ENCODE measurements around the gene ZNF785.
"Not testable (repeated sequence)": the region's sequence is repeated elsewhere in the genome, so short reads cannot be mapped to it uniquely, and the experiment has no call there.

The ZNF785 gene

DNA sequence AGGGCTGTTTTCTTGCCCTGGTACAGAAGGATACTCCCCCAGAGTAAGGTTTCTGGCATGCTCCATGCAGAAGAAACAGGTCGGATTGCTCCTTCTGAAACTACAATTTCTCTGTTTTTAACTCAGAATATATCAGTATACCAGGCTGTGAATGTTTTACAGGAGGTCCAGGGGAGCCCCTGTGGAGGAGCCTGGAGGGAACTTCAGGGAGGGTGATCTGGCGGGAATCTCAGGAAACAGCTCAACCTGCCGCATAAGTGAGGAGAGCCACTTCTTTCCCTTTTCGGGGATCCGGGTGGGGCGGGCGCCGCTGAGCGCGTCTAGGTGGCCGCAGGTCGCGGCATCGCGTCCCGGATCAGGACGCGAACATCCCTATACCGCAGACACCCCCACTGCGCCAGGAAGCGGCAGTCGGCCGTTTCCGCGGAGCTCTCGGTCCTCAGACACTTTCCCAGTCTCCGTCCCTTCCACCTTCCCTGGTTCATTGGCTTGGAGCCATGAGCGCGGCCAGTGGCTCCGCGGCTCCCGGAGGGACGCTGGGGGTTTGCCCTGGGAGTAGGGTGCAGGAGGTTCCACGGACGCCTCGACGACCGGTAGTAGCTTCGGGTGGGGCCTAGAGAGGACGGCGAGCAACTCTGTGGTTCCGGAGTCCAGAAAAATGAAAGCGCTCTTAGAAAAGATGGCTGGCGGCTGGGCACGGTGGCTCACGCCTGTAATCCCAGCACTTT lies 24.2 kb downstream of the ZNF785 start:
- no peak for DNase-seq

DNA sequence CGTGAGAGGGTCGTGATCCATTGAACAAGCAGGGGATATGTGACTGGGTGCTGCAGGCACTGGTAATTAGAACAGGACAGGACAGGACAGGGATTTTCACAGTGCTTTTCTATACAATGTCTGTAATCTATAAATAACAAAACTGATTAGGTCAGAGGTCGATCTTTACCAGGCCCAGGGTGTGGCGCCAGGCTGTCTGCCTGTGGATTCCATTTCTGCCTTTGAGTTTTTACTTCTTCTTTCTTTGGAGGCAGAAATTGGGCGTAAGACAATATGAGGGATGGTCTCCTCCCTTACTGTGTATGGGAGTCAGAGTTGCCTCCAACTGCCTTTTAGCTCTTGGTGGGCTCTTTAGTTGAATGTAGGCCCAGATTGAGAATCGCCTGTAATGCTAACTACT lies 25.8 kb downstream of the ZNF785 start:
- no peak for DNase-seq

DNA sequence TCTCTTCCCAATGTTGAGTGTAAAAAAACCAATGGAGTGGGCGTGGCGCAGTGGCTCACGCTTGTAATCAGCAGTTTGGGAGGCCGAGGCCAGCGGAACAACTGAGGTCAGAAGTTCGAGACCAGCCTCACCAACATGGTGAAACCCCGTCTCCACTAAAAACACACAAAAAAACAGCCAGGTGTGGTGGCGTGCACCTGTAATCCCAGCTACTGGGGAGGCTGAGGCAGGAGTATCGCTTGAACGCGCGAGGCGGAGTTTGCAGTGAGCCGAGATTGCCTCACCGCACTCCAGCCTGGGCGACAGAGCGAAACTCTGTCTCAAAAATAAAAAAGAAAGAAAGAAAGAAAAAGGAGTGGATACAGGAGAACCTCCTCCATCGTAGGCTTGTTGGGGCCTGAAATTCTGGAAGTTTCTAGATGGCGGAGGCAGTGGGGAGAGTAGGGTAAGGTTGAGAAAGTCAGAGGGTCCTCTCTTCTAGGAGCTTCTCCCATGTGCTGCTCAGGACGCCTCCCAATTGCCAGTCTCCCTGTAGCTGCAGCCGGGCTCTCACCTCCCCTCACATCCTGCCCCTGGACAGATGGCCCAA lies 26.6 kb downstream of the ZNF785 start:
- no peak for DNase-seq

DNA sequence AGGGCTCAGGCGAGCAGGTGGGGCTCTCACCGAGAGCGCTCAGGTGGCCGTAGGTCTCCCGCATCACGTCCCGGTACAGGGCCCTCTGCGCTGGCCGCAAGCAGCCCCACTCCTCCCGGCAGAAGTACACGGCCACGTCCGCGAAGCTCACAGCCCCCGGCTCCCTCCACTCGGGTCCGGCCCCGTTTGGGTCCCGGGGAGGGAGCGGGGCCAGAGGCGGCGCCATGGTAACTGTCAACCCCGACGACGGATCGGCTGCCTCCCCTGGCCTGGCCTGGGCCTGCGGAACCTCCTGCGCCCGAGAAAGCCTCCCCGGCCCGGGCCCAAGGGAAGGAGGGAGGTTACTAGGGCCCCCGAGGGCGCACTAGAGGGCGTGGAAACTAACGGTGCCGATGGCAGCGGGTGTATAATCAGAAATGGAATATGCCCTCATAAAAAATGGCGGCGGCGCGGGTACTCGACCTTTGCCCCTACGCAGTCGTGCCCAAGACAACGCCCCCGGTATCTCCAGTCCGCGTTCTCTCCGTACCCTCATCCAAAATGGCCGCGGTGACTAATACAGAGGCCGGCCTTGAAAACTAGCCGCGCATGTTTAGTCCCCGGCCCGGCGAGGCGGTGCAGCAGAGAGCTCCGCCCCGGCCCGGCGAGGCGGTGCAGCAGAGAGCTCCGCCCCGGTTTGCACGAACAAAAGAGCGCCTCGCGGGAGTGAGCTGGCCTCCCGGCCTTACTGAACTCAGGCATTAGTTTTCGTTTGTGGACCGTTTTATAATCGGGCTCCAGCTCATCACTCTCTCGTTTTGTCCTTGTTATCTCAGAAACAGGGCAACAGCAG lies 27.3 kb downstream of the ZNF785 start, which contains the start of gene ZNF764:
ZNF764 (minus strand) TSS at position 418 of the 832 bp plus-strand sequence; CDS start at position 226, 192 bp downstream.
- DNase-seq, result peak; percentile 85

DNA sequence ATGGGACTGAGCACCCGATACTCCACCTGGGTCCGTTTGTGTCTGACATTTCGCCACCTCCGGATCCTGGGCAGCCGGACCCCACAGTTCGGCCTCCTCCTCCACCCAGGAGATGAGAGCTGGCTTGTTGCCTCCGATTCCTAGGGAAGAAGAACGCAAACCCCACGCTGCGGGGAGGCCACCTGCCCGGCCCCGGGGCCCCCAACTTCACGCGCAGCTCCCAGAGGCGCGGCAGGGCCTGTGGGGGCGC lies 27.9 kb downstream of the ZNF785 start:
- no peak for DNase-seq

DNA sequence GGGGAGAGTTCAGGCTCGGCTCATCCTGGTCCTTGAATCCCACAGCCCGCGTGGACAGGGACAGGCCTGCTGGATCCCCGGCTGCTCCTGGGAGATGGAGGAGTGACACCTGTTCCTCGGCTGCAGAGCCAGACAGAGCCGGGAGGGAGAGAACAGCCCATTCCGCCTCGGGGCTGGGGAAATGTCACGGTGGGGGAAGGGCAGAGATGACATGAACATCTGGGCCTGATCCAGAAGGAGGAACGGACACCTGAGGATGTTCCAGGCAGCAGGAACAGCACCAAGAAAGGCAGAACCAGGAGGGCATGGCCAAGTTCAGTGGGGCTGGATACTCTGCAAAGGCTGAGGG lies 29.4 kb downstream of the ZNF785 start:
- no peak for DNase-seq

DNA sequence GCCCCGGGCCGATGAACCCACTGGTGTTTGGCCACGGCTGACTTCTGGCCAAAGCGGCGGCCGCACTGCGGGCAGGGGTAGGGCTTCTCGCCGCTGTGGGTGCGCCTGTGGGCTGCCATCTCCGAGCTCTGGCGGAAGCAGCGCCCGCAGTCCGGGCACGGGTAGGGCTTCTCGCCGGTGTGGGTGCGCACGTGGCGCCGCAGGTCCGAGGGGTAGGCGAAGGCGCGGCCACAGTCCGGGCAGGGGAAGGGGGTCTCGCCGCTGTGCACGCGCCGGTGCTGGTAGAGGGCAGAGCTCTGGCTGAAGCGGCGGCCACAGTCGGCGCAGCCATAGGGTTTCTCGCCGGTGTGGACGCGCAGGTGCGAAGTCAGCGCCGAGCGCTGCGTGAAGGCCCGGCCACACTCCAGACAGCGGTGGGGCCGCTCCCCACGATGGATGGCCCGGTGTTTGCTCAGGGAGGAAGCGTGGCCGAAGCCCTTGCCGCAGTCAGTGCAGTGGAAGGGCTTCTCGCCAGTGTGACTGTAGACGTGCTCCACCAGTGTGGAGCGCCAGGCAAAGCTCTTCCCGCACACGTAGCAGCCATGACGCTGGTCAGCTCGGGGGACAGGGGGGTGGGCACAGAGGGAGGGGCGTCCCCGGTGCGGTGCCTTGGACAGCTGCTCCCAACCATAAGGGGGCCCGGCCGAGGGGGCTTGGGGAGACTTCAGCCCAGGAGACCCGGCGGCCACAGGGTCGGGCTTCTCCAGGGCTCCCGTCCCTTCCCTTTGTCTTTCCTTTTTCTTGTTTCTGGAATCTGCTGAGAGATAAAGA lies 30.0 kb downstream of the ZNF785 start:
- DNase-seq, result no peak

DNA sequence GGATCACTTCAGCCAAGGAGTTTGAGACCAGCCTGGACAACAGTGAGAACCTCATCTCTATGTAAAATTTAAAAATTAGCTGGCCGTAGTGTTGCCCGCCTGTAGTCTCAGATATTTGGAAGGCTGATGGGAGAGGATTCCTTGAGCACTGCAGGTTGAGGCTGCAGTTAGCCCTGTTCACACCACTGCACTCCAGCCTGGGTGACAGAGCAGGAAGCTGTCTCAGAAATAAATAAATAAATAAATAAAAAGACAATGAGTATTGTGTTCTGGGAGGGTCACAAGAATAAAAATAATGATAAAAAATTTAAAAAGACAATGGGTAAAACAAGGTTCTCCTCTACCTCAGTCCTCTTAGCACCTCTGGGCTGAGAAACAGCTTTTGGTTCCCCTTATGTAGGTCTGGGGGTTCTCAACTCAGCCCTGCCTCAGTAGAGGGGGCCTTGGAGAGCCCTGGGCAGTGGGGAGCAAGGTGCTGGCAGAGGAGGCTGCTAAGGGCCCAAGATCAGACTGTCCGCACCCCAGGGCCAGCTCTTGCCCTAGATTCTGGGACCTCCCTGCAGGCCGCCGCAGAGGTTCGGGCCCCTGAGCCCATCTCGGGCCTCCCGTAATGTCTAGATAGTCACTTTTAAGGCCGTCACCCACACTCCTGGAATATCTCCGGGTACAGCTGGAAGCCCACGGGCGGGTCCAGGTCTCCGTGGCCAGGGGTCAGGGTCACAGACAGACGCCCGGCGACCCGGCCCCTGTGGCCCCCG lies 30.8 kb downstream of the ZNF785 start:
- no peak for DNase-seq

DNA sequence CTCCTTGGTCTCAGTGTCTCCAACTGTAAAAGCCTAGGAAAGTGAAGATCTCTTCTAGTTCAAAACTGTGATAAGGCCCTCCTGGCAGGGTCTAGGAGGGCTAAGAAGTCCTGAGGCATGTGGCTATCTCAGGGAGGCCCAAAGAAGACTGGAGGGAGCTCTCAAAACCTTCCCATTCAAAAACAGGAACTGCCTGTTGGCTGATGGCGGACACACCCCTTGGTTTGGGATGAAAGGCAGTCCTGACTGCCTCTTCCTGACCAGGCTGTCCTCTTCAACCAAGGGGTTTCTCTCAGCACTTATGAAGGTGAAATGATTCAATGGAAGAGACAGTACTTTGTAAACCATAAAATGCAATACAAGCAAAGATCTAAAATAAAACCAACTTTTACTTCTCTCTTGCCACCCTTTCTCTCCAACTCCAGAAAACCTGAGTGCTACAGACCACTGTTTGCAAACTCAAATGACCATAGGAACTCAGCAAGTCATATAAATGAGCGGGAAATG lies 32.1 kb downstream of the ZNF785 start:
- DNase-seq, result no peak

DNA sequence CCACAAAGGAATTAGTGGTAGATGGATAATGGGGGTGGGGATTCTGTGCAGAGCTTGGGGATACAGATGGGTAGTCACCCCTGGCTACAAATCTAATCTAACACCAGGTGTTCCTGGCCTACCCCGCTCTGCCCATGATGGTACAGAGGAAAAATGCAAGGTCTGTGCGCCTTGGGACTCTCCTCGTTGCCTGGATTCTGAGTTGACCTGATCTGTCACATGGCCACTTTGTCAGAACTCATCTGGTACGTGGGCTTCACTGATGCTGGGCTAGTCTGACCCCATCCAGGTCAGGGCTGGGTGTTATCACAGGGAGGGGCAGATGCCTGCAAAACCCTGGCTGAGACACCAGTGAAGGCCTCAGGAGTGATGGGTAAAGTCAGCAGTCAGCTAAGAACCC lies 32.5 kb downstream of the ZNF785 start:
- no peak for DNase-seq

DNA sequence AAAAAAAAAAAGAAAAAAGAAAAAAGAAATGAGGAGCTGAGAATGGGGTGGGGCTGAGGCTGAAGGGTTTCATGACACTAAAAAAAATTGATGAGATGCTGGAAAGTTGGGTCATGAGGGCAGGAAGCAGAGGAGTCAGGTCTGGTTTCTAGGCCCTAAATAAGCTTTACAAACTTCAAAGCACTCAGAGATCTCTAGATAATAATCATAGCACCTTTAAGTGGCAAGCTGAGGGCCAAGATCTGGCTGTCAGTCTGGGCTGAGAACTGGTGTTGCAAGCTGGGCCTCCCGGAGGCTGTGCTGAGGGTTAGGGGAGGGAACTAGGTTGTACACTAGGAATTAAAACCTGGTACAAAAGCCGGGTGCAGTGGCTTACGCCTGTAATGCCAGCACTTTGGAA lies 33.7 kb downstream of the ZNF785 start:
- no peak for DNase-seq

DNA sequence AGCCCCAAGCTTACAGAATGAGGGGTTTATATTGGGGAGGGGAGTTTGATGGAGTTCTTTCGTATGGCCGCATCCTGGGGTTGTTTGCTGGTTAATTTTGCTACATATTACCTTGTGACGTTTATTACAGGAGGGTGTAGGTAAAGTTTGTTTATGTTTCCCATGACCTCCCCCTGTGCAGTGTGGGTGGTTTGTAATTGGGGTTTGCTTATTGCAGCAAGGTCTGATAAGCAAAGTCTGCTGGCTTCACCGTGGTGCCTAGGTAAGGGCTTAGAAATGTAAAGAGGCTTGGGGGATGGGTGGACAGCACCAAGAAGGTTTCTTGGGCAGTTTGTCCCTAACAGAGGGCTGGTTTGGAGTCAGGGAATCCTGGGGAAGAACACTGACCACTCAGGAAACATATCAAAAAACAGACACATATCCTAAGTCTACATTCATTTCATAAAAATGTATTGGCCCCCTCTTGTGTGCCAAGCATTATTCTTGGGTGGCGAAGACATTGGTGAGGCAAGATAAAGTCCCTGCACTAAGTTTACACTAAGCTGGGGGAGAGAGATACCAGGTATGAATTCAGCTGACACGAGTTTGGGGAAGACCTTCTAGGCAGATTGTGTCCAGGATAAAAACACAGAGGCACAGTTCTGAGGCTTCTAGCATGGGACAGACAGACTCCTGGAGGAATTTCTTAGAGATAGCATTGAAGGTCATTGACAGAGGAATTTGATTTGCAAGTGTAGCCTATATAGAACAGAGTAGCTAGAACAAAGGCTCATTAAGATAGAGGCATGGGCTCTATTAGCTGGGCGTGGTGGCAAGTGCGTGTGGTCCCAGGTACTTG lies 36.9 kb downstream of the ZNF785 start:
- no peak for DNase-seq

DNA sequence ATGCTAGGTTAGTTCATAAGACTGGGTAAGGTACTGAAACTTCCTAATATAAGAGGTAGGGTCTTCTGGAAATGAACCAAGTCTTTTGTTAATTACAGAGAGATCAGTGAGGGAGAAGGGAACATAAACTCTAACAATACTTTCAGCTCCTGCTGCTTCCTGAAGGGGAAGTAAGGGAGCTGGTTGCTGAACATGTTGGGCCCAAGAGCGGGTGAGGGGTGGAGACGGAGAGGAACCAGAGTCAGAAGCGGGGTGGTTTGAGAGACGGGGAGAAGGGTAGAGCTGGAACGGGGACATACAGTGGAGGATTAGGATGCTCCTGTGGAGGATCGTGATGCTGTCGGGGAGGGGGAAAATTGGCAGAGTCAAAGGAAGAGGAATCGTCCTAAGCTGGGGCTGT lies 39.4 kb downstream of the ZNF785 start:
- no peak for DNase-seq

DNA sequence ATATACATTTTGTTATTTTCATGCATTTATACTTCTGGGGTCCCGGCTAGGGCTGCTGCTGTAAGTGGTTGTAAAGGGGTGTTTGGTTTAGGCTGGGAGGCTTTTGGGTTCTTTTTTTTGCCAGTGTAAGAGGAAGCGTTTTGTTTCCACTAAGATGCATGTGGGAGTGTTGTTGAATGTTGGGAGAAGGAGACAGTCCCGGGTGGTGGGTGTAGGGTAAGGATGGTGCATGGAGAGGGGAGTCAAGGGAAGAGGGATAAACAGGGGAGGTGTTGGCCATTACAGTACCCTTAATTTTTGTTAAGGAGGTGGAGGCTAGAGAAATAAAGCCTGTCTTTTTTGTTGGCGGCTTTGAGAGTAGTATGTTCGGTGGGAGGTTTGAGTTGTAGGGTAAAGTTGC lies 42.4 kb downstream of the ZNF785 start:
- no peak for DNase-seq

DNA sequence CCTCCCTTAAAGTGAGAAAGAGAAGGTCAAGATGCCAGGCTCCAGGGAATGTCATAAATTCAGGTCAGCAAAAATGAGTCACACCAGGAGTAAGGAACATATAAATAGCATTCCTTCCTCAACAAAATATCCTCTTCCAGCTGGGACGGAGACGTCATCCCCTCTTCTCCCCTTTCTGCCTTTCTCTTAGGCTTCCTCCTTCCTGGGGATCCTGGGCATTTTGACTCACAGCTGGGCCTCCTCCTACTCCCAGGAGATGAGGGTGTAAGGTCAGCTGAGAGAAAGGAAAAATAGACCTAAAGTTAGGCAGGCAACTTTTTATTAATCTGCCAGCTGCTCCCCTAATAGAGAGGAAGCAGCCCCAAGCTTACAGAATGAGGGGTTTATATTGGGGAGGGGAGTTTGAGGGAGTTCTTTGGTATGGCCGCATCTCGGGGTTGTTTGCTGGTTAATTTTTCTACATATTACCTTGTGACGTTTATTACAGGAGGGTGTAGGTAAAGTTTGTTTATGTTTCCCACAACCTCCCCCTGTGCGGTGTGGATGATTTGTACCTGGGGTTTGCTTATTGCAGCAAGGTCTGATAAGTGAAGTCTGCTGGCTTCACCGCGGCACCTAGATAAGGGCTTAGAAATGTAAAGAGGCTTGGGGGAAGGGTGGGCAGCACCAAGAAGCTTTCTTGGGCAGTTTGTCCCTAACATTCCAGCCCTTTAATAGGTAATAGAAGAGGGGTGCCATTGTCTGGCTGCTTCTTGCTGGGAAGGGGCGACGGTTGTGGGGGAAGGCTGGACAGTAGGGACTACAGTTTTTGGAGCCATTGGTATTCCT lies 43.8 kb downstream of the ZNF785 start:
- DNase-seq, result no peak

DNA sequence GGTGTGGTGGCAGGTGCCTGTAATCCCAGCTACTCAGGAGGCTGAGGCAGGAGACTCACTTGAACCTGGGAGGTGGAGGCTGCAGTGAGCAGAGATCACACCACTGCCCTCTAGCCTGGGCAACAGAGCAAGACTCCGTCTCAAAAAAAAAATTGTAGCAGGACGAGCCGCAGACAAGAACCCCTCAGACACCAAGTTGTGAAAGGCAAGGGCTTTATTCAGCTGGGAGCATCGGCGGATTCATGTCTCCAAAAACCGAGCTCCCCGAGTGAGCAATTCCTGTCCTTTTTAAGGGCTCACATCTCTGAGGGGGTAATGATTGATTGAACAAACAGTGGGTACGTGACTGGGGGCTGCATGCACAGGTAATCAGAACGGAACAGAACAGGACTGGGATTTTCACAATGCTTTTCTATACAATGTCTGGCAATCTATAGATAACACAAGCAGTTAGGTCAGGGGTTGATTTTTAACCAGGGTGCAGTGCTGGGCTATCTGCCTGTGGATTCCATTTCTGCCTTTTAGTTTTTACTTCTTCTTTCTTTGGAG lies 44.5 kb downstream of the ZNF785 start:
- not testable (repeated sequence) for DNase-seq

DNA sequence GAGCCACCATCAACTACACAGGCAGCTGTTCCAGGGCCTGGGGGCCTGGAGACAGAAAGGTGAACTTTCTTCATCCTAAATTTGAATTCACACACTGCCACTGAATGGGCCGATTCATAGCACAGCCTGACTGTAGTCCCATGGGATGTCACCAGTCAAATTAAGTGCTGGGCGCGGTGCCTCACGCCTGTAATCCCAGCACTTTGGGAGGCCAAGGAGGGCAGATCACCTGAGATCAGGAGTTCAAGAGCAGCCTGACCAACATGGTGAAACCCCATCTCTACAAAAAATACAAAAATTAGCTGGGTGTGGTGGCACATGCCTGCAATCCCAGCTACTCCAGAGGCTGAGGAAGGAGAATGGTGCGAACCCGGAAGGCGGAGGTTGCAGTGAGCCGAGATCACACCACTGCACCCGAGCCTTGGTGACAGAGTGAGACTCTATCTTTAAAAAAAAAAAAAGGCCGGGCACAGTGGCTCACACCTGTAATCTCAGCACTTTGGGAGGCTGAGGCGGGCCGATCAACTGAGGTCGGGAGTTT lies 45.4 kb downstream of the ZNF785 start:
- not testable (repeated sequence) for DNase-seq

DNA sequence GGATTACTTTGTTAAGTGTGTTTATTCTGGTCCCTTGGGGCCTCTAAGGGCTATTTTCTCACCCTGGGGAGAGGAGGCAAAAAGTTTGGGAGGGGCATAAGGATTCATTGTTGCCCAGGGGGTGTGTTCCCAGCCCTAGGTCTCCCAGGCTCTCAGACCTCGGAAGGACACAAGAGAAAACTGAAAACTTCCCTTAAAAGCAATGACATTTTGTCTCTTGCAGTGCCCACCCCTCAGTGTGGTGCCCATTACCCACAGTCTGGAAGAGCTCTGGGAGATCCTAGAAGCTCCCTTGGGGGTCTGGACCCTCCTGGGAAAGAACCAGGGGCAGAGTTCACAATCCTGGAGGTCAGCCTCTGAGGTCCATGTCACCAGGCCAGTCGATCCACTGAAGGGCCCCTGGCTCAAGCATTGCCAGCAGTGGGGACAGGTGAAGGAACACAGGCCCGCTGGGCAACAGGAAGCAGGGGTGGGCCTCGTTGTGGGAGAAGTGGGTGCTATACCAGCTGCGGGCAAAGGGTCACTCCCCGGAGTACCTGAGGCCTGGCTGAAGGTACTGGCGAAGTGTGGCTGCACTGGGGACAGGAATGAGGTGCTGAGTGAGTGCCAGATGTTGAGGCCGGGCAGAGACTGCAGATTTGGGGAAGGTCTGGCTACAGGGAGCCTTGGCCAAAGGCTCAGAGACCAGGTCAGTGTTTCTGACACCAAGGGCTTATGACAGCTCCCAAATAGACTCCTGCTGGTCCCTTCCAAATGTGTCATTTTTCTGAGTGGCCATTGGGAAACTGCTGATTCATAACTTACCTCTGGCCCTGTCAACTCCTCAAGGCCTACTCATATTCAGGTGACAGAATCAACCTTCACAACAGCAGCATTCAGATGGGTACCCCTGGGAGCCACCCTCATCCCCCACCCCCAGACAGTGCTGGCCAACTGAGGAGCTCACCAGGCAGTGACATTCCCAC lies 46.2 kb downstream of the ZNF785 start:
- no peak for DNase-seq

All from NCI-H2081 treated with DMSO at 0.1 percent for 48 hours (cell line).